ENCODE measurements around the gene ADGRL4. TPM values are rescaled to one million over a fixed set of nuclear protein-coding genes. Genes with fewer than 3 reads are reported as not detected.

The ADGRL4 gene
- total RNA-seq (2016; rRNA removed; fragmentation: Illumina TruSeq; extraction: Trizol): not detected in 2 replicates
- not detected in 2 replicates for total RNA-seq (2016; cell fraction: cytosol; rRNA removed; fragmentation: Illumina TruSeq; extraction: Trizol; ENCODE audit: low read depth)
- not detected in 2 replicates for total RNA-seq (2016; cell fraction: insoluble cytoplasmic fraction; rRNA removed; fragmentation: Illumina TruSeq; extraction: Trizol)
- not detected in 2 replicates for total RNA-seq (2016; cell fraction: membrane; rRNA removed; fragmentation: Illumina TruSeq; extraction: Trizol)
- total RNA-seq (2016; cell fraction: nucleus; rRNA removed; fragmentation: Illumina TruSeq; extraction: Trizol): not detected in 2 replicates
- polyA plus RNA-seq (2011; rRNA removed): not detected in 2 replicates
- polyA plus RNA-seq (2011; cell fraction: cytosol; rRNA removed): not detected in 2 replicates
- not detected in 2 replicates for polyA plus RNA-seq (2011; cell fraction: nucleus; rRNA removed)
- not detected in 2 replicates for polyA plus RNA-seq (2012)
- polyA plus RNA-seq (2016; cell fraction: cytosol; fragmentation: Illumina TruSeq; extraction: Trizol; ENCODE audit: low read depth): not detected in 2 replicates
- not detected in 2 replicates for polyA plus RNA-seq (2016; cell fraction: insoluble cytoplasmic fraction; fragmentation: Illumina TruSeq; extraction: Trizol; ENCODE audit: low read depth)
- not detected in 2 replicates for polyA plus RNA-seq (2016; cell fraction: membrane; fragmentation: Illumina TruSeq; extraction: Trizol; ENCODE audit: low read depth)
- not detected in 2 replicates for polyA plus RNA-seq (2016; cell fraction: nucleus; fragmentation: Illumina TruSeq; extraction: Trizol; ENCODE audit: insufficient read depth, low read depth)
- not detected in 2 replicates for polyA minus RNA-seq (2011; rRNA and poly(A)+ RNA removed; ENCODE audit: low replicate concordance)
- not detected in 2 replicates for polyA minus RNA-seq (2011; cell fraction: cytosol; rRNA and poly(A)+ RNA removed)
- polyA minus RNA-seq (2011; cell fraction: nucleus; rRNA and poly(A)+ RNA removed): not detected in 2 replicates
- Bru-seq, nascent RNA: not detected
- BruChase-seq, experiment 1, labeled RNA remaining after a 6-hour chase: not detected
- not detected for BruChase-seq, experiment 2, labeled RNA remaining after a 2-hour chase
- long read RNA-seq, experiment 1: 0 reads
- long read RNA-seq, experiment 2: 0 reads

DNA sequence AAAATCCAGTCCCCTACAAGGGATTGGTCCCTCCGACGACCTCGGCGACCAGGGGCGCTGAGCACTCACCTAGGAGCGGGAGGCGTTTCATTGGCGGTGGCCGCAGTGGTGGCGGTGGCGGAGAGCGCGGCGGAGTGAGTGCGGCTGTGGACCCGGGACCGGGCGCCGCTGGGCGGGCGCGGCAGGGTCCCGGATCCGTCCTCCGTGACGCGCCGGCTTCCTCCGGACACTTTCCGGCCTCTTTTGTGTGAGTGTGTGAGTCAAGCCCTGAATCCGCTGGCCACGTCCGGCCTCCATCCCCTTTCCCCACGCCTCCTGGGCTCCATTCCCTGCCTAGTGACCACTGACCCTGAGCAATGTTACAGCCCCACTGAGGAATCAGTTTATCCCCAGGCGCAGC is at the start of gene ADGRL4:
Gene ADGRL4, minus strand, starts transcription at position 167 of the 400 bp plus-strand sequence. Its CDS starts 76 bp downstream, at position 91.
- Histone ChIP-seq H3K4me1 (ENCODE audit: insufficient read depth, low read length) (no peaks in the 10 kb centered on the region), H3K9ac (ENCODE audit: insufficient read depth, low read depth, low read length) (no peak within 1 kb of the TSS)
- no peak for DNase-seq (ENCODE audit: low spot score)
- TF ChIP-seq ARHGAP35 (CRISPR knock-in tag; IDR thresholded peaks at IDR 0.05; ENCODE audit: borderline replicate concordance) (no peak), ZNF326 (CRISPR knock-in tag; IDR thresholded peaks at IDR 0.05; ENCODE audit: borderline replicate concordance) (no peak), ZNF30 (CRISPR knock-in tag; IDR thresholded peaks at IDR 0.05) (no peak), SIN3B (IDR thresholded peaks at IDR 0.05; ENCODE audit: low read length) (no peak), ZNF850 (CRISPR knock-in tag; conservative IDR thresholded peaks at IDR 0.05) (no peak), SUZ12 (IDR thresholded peaks at IDR 0.05; ENCODE audit: low read depth, low read length) (no peak), RBM22 (optimal IDR thresholded peaks at IDR 0.05; ENCODE audit: low read length) (no peak), ZNF251 (CRISPR knock-in tag; IDR thresholded peaks at IDR 0.05) (no peak), ELF1 (CRISPR knock-in tag; IDR thresholded peaks at IDR 0.05) (no peak), ZNF746 (CRISPR knock-in tag; IDR thresholded peaks at IDR 0.05) (no peak), ZNF33B (CRISPR knock-in tag; IDR thresholded peaks at IDR 0.05) (no peak), MED13 (CRISPR knock-in tag; IDR thresholded peaks at IDR 0.05) (no peak), BRCA1 (CRISPR knock-in tag; IDR thresholded peaks at IDR 0.05) (no peak)
- TF ChIP-seq, protein P1, sequence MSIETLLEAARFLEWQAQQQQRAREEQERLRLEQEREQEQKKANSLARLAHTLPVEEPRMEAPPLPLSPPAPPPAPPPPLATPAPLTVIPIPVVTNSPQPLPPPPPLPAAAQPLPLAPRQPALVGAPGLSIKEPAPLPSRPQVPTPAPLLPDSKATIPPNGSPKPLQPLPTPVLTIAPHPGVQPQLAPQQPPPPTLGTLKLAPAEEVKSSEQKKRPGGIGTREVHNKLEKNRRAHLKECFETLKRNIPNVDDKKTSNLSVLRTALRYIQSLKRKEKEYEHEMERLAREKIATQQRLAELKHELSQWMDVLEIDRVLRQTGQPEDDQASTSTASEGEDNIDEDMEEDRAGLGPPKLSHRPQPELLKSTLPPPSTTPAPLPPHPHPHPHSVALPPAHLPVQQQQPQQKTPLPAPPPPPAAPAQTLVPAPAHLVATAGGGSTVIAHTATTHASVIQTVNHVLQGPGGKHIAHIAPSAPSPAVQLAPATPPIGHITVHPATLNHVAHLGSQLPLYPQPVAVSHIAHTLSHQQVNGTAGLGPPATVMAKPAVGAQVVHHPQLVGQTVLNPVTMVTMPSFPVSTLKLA (IDR thresholded peaks at IDR 0.05): no peak
- TF ChIP-seq, protein P2, sequence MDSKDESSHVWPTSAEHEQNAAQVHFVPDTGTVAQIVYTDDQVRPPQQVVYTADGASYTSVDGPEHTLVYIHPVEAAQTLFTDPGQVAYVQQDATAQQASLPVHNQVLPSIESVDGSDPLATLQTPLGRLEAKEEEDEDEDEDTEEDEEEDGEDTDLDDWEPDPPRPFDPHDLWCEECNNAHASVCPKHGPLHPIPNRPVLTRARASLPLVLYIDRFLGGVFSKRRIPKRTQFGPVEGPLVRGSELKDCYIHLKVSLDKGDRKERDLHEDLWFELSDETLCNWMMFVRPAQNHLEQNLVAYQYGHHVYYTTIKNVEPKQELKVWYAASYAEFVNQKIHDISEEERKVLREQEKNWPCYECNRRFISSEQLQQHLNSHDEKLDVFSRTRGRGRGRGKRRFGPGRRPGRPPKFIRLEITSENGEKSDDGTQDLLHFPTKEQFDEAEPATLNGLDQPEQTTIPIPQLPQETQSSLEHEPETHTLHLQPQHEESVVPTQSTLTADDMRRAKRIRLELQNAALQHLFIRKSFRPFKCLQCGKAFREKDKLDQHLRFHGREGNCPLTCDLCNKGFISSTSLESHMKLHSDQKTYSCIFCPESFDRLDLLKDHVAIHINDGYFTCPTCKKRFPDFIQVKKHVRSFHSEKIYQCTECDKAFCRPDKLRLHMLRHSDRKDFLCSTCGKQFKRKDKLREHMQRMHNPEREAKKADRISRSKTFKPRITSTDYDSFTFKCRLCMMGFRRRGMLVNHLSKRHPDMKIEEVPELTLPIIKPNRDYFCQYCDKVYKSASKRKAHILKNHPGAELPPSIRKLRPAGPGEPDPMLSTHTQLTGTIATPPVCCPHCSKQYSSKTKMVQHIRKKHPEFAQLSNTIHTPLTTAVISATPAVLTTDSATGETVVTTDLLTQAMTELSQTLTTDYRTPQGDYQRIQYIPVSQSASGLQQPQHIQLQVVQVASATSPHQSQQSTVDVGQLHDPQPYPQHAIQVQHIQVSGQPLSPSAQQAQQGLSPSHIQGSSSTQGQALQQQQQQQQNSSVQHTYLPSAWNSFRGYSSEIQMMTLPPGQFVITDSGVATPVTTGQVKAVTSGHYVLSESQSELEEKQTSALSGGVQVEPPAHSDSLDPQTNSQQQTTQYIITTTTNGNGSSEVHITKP (CRISPR knock-in tag; IDR thresholded peaks at IDR 0.05; ENCODE audit: low read depth): no peak
- TF ChIP-seq, protein P3, sequence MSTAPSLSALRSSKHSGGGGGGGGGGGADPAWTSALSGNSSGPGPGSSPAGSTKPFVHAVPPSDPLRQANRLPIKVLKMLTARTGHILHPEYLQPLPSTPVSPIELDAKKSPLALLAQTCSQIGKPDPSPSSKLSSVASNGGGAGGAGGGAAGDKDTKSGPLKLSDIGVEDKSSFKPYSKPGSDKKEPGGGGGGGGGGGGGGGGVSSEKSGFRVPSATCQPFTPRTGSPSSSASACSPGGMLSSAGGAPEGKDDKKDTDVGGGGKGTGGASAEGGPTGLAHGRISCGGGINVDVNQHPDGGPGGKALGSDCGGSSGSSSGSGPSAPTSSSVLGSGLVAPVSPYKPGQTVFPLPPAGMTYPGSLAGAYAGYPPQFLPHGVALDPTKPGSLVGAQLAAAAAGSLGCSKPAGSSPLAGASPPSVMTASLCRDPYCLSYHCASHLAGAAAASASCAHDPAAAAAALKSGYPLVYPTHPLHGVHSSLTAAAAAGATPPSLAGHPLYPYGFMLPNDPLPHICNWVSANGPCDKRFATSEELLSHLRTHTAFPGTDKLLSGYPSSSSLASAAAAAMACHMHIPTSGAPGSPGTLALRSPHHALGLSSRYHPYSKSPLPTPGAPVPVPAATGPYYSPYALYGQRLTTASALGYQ (CRISPR knock-in tag; IDR thresholded peaks at IDR 0.05): no peak

More for the DNA sequence above, at the start of gene ADGRL4:
- ChIA-PET CTCF (ENCODE audit: low intra/inter-chr PET ratio, low total read pairs) (no interaction called here), POLR2A (no interaction called here)
- no peaks in the 10 kb centered on the region for H3K79me2 ChIP-seq (ENCODE audit: insufficient read depth, low read length)
- no TSS peak for BruUV-seq (replicated peaks)
- FAIRE-seq: no peak
- ATAC-seq: no peak
- H3K4me2 ChIP-seq (ENCODE audit: low read depth, low read length): no peak within 1 kb of the TSS
- intact Hi-C loops (cut with micrococcal nuclease; ENCODE audit: unreplicated experiment): no loop called here
- H2AFZ ChIP-seq (ENCODE audit: low read length): no peak within 1 kb of the TSS
- H3K27me3 ChIP-seq (ENCODE audit: control insufficient read depth in 1 of 2, insufficient read depth in 2 of 2, low read length in 2 of 2): no peaks in the 10 kb centered on the region
- no peaks in the 10 kb centered on the region for H3K36me3 ChIP-seq (replicated peaks in 1 of 2; ENCODE audit: control insufficient read depth in 1 of 2, insufficient read depth in 2 of 2, low read length in 2 of 2)
- H4K20me1 ChIP-seq (ENCODE audit: insufficient read depth, low read length): no peaks in the 10 kb centered on the region
- in situ Hi-C loops (cut with HindIII; ENCODE audit: extremely low pct_ligation_motif_present, low pct_unique_long_range_greater_than_20kb): no loop called here
- H3K9me3 ChIP-seq (ENCODE audit: low read length): peaks cover 56% of the 10 kb centered on the region
- 73% methylated on average over 29 of the region's 35 CpGs for WGBS (ENCODE audit: low lambda C conversion rate)
- no peak within 1 kb of the TSS for H3K27ac ChIP-seq (ENCODE audit: extremely low read length, insufficient read depth, low read length)
- H3K4me3 ChIP-seq (replicated peaks in 1 of 3; ENCODE audit: insufficient read depth in 1 of 3, low read depth in 2 of 3, low read length in 3 of 3): no peak within 1 kb of the TSS
